GM19035 (cell line): ENCODE results near the gene EXPH5.
"Not testable (repeated sequence)": the region's sequence is repeated elsewhere in the genome, so short reads cannot be mapped to it uniquely, and the experiment has no call there.

ENCODE experiments used
- ATAC-seq: cut with Tn5 transposase; IDR thresholded peaks from one replicate; pipeline ENCODE4 v1.9.1; 2021; ENCODE audit not compliant: unreplicated experiment

The EXPH5 gene

DNA sequence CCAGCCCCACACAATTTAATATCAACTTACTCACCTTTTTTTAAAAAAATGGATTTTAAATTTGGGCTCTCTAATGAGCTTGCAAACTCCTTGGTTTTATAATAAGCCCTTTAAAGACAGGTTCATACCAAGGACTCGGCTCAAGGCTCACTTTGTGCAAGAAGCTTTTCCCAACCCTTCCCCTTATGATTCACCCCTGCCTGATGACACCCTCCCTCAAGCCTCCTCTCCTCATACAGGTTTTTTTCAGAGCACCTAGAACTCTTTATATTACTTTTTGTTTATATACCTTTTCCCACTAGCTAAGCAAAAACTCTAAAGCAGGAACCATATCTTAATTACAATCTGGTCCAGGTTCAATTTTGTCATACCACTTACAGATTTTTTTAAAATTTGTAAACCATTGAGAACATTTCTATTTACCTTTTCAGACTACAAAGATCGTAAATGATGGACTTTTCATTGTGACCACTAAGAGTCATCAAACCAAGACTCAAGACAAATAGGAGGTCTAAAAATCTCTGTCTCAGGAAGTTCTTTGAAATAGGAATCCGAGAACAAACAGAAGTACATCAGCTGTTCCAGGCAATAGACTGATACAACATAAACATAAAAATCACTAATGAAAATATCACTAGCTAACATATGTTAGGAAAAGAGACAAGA, 13.1 kb upstream of the EXPH5 start:
- no peak for ATAC-seq

GRCh38 chr11:108606070-108606469, 12.5 kb upstream of the EXPH5 start:
- ATAC-seq: no peak

GRCh38 chr11:108602818-108603217, 9.2 kb upstream of the EXPH5 start:
- ATAC-seq: not testable (repeated sequence)

DNA sequence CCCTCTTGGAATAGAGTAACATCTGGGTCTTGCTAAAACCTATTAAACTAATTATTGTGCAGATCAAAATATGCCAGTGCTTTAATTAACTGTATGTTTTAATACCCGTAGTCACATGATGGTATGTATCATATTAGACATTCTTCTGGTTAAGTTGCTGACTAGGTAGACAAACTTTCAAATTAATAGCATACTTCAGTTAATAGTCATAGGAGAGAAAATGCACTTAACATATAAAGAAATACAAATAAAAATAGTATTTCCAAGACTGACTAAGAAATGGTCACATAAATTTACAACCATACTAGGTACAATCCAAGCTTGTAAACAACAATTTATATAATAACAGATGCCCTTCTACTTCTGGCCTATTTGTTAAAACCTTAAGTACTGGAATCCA, 7.6 kb upstream of the EXPH5 start:
- ATAC-seq: no peak

DNA sequence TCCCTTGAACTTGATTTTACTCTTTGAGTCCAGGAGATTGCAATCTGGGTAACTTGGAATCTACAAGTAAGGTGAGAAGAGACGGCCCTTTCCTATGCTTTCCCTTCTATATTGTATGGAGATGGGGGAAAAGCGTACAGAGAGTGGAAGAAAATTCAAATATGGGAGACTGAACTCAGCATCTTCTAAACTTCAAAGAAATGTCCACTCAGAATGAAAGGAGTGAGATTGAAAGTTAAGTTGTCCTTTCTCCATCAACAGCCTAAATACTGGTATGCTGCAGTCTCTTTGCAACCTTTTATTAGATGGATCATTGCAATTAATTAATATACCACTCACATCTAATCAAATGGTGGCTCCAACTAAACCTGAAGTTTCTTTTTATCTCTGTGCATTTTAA, 6.4 kb upstream of the EXPH5 start:
- no peak for ATAC-seq

GRCh38 chr11:108597736-108598355, 4.3 kb upstream of the EXPH5 start:
- no peak for ATAC-seq

GRCh38 chr11:108596701-108597100, 3.1 kb upstream of the EXPH5 start:
- no peak for ATAC-seq

DNA sequence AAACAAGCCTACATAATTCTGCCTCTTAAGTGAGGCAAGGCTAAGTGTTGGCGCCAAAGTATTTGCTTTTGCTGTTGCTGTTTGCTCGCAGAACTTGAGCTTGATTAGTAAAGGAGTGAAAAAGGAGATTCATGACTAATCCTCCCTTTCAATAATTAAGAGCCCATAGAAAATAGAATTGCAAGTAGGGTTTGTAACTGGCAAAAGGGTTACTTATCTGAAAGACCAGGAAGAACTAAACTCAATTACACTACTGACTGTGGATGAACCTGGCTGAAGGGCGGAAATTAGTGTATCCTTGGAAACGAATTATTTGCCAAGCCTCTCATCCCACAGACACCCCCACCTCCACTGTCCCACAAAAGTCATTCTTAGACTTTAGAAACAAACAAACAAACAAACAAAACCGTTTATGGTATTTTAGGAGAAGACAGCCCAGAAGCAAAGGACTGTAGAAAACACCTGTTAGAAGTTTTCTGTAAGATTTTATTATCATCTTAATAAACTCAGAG, 411 bp upstream of the EXPH5 start:
- no peak for ATAC-seq

GRCh38 chr11:108592591-108593213, 866 bp downstream of the EXPH5 start:
- ATAC-seq: peak; percentile 5

- ATAC-seq: no peak
Observed at GRCh38 chr11:108591893-108592292, 1.7 kb downstream of the EXPH5 start.

- no peak for ATAC-seq
Observed at GRCh38 chr11:108589136-108589535, 4.4 kb downstream of the EXPH5 start.

- ATAC-seq: no peak
Observed at GRCh38 chr11:108588287-108588686, 5.3 kb downstream of the EXPH5 start.

DNA sequence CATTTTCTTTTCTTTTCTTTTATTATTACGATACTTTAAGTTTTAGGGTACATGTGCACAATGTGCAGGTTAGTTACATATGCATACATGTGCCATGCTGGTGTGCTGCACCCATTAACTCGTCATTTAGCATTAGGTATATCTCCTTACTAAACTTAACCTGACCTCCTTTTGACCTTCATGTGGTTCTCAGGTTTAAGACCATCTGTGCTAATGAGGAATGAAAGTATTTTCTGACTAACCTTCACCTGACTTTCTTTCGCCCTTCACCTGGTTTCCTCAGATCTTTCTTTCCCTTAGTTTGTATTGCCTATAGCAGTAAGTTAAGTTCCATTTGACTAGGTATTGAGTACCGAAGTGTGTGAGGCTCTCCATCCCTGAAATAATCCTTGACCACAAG, 6.5 kb downstream of the EXPH5 start:
- no peak for ATAC-seq

DNA sequence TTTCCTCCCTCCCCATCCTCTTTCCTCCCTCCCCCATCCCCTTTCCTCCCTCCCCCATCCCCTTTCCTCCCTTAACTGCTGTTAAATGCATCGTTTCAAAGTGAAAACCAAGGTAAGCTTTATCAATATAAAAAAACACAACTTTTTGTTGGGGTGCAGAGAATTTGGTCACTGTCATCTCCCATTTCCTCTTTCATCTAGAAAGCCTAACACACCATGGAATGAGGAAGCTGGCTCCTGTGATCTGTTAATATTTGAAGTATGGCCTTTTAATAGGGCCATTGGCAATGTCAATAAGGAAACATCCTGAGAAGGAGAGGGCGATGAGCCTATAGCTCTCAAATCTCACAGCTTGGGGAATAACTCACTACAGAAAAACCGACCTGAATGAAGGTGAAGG, 7.0 kb downstream of the EXPH5 start:
- no peak for ATAC-seq

GRCh38 chr11:108586185-108586584, 7.4 kb downstream of the EXPH5 start:
- ATAC-seq: not testable (repeated sequence)

DNA sequence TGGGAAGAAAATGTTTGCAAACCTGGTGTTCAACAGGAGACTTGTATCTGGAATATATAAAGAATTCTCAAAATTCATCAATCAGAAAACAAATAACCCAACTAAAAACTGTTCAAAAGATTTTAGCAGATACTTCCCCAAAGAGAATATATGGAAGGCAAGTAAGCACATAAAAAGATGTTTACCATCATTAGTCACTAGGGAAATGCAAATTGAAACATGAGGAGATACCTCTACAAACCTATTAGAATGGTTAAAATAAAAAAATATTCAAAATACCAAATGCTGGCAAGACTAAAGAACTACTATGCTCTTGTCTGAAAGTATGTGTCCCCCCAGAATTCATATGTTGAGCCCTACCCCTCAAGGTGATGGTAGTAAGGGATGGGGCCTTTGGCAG, 8.6 kb downstream of the EXPH5 start:
- no peak for ATAC-seq

GRCh38 chr11:108580645-108581044, 12.9 kb downstream of the EXPH5 start:
- no peak for ATAC-seq

DNA sequence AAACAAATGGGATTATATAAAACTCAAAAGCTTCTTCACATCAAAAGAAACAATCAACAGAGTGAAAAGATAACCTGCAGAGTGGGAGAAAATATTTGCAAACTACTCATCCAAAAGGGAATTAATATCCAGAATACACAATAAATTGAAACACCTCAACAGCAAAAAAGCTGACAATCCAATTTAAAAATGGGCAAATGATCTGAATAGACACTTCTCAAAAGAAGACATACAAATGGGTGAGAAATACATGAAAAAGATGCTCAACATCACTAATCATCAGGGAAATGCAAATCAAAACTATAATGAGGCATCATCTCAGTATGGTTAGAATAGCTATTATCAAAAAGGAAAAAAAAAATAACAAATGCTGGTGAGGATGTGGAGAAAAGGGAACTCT, 13.5 kb downstream of the EXPH5 start:
- ATAC-seq: no peak

DNA sequence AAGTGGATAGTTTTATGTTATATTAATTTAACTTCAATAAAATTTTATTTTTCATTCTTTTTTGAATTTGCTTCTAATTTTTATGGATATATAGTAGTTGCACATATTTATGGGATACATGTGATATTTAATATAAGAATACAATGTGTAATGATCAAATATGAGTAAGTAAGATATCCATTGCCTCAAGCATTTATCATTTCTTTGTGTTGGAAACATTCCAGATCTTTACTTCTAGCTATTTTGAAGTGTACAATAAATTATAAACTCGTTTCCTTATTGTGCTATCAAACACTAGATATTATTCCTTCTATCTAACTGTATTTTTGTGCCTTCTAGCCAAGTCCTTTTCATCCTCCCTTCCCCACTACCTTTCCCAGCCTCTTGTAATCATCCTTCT, 17.0 kb downstream of the EXPH5 start:
- ATAC-seq: no peak

DNA sequence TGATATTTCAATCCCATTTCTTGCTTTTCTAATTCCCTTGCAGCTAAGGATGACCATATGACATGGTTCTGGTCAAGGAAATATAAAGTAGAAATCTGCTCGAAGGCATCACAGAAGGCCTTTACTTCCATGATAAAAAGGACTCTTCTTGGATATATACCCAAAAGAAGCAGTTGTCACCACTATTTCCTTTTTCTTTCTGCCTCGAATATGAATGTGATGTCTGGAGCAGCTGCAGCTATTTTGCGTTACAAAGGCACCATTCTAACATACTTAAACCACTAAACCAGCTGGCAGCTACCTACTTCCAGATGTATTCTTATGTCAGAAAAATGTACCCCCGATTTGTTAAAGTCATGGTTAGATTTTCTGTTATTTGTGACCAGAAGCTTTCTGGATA, 18.9 kb downstream of the EXPH5 start:
- ATAC-seq: no peak

GRCh38 chr11:108571001-108571400, 22.6 kb downstream of the EXPH5 start:
- no peak for ATAC-seq

DNA sequence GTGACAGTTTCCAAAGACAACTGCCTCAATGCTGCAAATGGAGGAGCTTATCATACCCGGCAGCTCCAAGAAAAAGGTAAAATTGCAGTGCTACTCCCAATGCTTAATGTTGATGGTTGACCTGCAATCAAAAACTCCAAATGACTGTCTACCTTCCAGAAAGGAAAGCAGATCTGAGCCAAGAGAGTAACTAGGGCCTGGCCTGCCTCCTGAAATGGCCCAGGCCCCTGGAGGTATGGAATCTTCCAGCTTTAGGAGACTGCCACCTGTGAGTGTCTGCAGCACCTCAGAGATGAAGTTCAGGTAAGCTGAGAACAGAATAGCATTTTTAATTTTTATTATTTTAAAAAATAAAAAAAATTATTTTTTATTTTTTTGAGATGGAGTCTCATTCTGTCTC, 23.7 kb downstream of the EXPH5 start:
- ATAC-seq: no peak
